Measurements from ENCODE around the gene GNA14.

GRCh38 chr9:77375956-77376532, 272.1 kb downstream of the GNA14 start:
- no peak for TF ChIP-seq CTCF (IDR thresholded peaks at IDR 0.05)
- TF ChIP-seq POLR2A (IDR thresholded peaks at IDR 0.05), result no peak

Measured in thyroid gland (tissue), 4 donors.